ENCODE data around the gene TMEM131L.

Gene TMEM131L

GRCh38 chr4:153577053-153577452 is 110.9 kb downstream of the TMEM131L start:
- ChIA-PET CTCF (interaction anchor here (2.4 kb wide), 1 partner anchor 144 kb away, joined by 8 read pairs; no protein-coding TSS in a partner anchor), POLR2A (interaction anchor here (0.6 kb wide), 1 partner anchor 138 kb away, joined by 3 read pairs; no protein-coding TSS in a partner anchor)
- no peak for TF ChIP-seq CTCF (IDR thresholded peaks at IDR 0.05; ENCODE audit: control extremely low read depth, extremely low read depth, low read depth, missing control alignments)
- no peak for DNase-seq (ENCODE audit: extremely low spot score)

GRCh38 chr4:153579410-153579809 is 113.2 kb downstream of the TMEM131L start:
- DNase-seq (ENCODE audit: extremely low spot score): no peak
- TF ChIP-seq CTCF (IDR thresholded peaks at IDR 0.05; ENCODE audit: control extremely low read depth, extremely low read depth, low read depth, missing control alignments): no peak
- ChIA-PET CTCF (interaction anchor here (1.5 kb wide), 1 partner anchor 14 kb away, joined by 4 read pairs; no protein-coding TSS in a partner anchor), POLR2A (no interaction called here)

GRCh38 chr4:153579872-153580271 is 113.7 kb downstream of the TMEM131L start:
- CTCF ChIA-PET: interaction anchor here (1.5 kb wide), 1 partner anchor 13 kb away, joined by 4 read pairs; no protein-coding TSS in a partner anchor
- no peak for TF ChIP-seq CTCF (IDR thresholded peaks at IDR 0.05; ENCODE audit: control extremely low read depth, extremely low read depth, low read depth, missing control alignments)
- POLR2A ChIA-PET: no interaction called here
- DNase-seq (ENCODE audit: extremely low spot score): no peak

- CTCF ChIA-PET: interaction anchor here (1.4 to 2.4 kb wide), 3 partner anchors 13 to 150 kb away, joined by 3 to 7 read pairs (median 3); no protein-coding TSS in a partner anchor
- POLR2A ChIA-PET: interaction anchor here (0.6 kb wide), 1 partner anchor 86 kb away, joined by 4 read pairs; no protein-coding TSS in a partner anchor
- TF ChIP-seq CTCF (IDR thresholded peaks at IDR 0.05; ENCODE audit: control extremely low read depth, extremely low read depth, low read depth, missing control alignments): no peak
- DNase-seq (ENCODE audit: extremely low spot score): no peak
Measured at GRCh38 chr4:153582954-153583702, 117.0 kb downstream of the TMEM131L start.

- ChIA-PET POLR2A (no interaction called here), CTCF (interaction anchor here (1.0 to 2.1 kb wide), 9 partner anchors 9 to 241 kb away, joined by 3 to 6 read pairs (median 4); partner anchors contain the start of gene MND1)
- DNase-seq (ENCODE audit: extremely low spot score): no peak
- no peak for TF ChIP-seq CTCF (IDR thresholded peaks at IDR 0.05; ENCODE audit: control extremely low read depth, extremely low read depth, low read depth, missing control alignments)
Measured at GRCh38 chr4:153585026-153585425, 118.9 kb downstream of the TMEM131L start.

GRCh38 chr4:153589703-153590595 is 123.8 kb downstream of the TMEM131L start:
- no peak for DNase-seq (ENCODE audit: extremely low spot score)
- ChIA-PET CTCF (no interaction called here), POLR2A (no interaction called here)
- no peak for TF ChIP-seq CTCF (IDR thresholded peaks at IDR 0.05; ENCODE audit: control extremely low read depth, extremely low read depth, low read depth, missing control alignments)

Measured in GM10248 (cell line).